Measurements from ENCODE around the gene B4GALT2. TPM values are rescaled to one million over a fixed set of nuclear protein-coding genes. Genes with fewer than 3 reads are reported as not detected.

The B4GALT2 gene
- total RNA-seq, 4 donors from 2014 or later, result 2.3 to 45.8 (median 18.5) TPM

DNA sequence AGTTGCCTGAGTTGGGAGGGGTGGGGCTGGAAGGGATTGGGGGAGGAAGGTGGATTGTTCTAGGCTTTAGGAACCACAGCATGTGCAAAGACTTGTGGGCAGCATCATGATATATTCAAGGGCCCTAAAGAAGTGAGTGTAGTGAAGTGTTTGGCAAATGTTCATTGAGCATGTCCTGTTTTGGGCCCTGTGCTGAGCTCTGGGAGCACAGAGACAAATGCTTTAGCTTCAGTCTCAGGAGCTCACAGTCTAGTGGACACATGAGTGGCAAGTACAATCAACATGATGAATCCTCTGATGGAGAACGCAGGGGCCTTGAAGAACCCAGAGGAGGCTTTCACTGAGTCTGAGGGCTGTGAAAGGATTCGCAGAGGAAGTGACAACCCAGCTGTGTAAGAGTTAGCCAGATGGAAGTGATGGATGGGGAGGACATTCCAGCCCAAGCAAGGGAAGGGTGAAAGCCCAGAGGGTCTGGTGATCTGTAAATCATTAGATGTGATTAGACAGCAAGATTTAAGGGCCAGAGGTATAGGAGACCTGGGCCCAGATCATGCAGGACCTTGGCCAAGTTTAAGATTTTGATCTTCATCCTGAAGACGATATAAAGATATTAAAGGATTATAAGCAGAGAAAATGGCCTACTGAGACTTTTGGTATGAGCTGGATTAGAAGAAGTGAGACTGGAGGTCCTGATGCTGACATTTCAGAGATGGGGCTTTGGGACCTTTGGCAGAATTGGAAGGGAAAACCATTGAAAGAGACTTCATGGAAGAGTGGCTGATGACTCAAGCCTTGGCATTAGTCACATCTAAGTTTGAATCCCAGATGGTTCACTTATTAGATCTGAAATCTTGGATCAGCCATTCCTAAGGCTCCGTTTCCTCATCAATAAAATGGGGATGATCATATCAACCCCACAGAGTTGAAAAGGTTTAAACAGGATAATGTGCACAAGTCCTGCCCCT is 27.7 kb upstream of the B4GALT2 start:
- peaks cover 0 to 15% of the 10 kb centered on the region in 2 donors for H3K4me1 ChIP-seq
- intact Hi-C loops (cut with DNase I; ENCODE audit: low total_unique reads), result no loop called here
- DNase-seq, result no peak

DNA sequence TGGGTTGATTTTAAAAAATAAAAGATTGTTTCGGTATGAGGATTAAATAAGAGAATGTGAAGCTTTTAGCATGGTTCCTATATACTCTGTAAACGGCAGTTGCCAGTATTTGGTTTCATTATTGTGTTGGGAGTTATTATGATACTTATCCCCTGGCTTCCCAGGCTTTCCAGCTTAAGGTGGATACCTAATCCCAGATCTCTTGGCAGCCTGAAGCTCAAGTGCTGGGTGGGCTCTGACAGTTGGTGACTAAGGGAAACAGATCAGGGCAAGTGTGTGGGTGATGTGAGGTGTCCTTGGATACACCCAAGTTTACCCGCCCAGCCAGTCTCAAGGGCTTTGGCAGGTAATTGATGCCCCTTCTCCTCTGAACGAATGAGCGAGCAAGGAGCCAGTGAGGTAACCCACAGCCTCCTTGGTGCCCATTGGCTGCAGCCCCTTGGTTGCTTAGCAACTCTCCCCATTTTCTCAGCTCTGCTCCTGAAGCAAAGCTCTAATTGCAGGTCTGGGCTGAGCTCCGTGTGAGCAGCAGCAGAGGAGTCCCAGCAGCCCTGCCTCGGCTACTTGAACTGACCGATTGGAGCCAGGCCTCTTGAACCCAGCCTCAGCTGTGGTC is 26.2 kb upstream of the B4GALT2 start:
- Histone ChIP-seq H3K27me3 (no peaks in the 10 kb centered on the region), H3K36me3 (no peaks in the 10 kb centered on the region), H3K4me3 (no peak overlapping the region), H3K4me1 (peaks cover 0 to 10% of the 10 kb centered on the region in 2 donors), H3K9me3 (no peaks in the 10 kb centered on the region), H3K27ac (no peak overlapping the region)
- intact Hi-C loops (cut with DNase I; ENCODE audit: low total_unique reads), result no loop called here
- no peak for DNase-seq
- no peak for TF ChIP-seq POLR2A (IDR thresholded peaks at IDR 0.05)
- TF ChIP-seq, protein P1, sequence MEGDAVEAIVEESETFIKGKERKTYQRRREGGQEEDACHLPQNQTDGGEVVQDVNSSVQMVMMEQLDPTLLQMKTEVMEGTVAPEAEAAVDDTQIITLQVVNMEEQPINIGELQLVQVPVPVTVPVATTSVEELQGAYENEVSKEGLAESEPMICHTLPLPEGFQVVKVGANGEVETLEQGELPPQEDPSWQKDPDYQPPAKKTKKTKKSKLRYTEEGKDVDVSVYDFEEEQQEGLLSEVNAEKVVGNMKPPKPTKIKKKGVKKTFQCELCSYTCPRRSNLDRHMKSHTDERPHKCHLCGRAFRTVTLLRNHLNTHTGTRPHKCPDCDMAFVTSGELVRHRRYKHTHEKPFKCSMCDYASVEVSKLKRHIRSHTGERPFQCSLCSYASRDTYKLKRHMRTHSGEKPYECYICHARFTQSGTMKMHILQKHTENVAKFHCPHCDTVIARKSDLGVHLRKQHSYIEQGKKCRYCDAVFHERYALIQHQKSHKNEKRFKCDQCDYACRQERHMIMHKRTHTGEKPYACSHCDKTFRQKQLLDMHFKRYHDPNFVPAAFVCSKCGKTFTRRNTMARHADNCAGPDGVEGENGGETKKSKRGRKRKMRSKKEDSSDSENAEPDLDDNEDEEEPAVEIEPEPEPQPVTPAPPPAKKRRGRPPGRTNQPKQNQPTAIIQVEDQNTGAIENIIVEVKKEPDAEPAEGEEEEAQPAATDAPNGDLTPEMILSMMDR (IDR thresholded peaks at IDR 0.05), result no peak

More for the DNA sequence above, 27.7 kb upstream of the B4GALT2 start:
- no peaks in the 10 kb centered on the region for H3K36me3 ChIP-seq
- no peak overlapping the region for H3K4me3 ChIP-seq
- no peak overlapping the region for H3K27ac ChIP-seq
- no peaks in the 10 kb centered on the region for H3K27me3 ChIP-seq
- TF ChIP-seq, protein P1 (IDR thresholded peaks at IDR 0.05), result no peak
- no peak for TF ChIP-seq POLR2A (IDR thresholded peaks at IDR 0.05)
- no peaks in the 10 kb centered on the region for H3K9me3 ChIP-seq

DNA sequence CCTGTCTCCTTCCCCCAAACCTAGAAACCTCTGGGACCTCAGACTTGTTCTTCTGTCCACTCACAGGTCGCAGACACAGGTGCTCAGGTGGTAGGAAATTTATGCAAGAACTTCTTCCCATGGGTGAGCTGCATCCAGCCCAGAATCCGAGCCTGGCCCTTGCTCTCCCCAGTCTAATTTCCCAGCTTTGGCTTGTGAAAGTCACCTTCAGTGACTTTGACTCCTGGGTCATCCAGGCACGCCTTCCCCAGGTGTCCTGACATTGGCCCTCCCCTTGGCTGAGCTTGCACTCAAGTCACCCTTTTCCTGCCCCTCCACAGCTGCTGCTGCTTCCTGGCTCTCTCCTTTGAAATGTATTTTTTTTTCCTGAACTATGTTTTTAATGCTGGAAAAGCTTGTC is 25.6 kb upstream of the B4GALT2 start:
- Histone ChIP-seq H3K27ac (no peak overlapping the region), H3K36me3 (no peaks in the 10 kb centered on the region), H3K4me1 (peaks cover 0 to 5% of the 10 kb centered on the region in 2 donors), H3K9me3 (no peaks in the 10 kb centered on the region), H3K27me3 (no peaks in the 10 kb centered on the region), H3K4me3 (no peak overlapping the region)
- intact Hi-C loops (cut with DNase I; ENCODE audit: low total_unique reads), result no loop called here
- no peak for DNase-seq
- TF ChIP-seq, protein P1 (IDR thresholded peaks at IDR 0.05), result no peak
- TF ChIP-seq POLR2A (IDR thresholded peaks at IDR 0.05), result no peak

DNA sequence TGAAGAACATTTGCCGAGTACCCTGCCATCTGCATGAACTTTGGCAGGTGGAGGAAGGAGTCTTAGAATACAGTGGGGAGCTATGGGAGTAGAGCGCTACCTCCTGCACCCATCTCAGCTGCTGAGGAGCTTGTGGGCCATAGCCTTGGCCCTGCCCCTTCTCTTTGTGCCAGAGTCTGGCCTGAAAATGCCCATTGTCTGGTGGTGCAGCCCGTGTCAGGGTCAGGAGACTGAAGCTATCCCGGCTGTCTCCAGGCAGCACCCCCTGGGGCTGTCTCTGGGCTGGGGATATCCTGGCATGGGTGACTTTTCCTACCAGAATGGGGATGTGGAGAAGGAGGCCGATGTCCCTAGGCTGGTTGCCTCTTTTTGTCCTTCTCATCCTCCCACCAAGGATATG is 25.0 kb upstream of the B4GALT2 start:
- no peak for TF ChIP-seq POLR2A (IDR thresholded peaks at IDR 0.05)
- TF ChIP-seq, protein P1 (IDR thresholded peaks at IDR 0.05), result no peak
- intact Hi-C loops (cut with DNase I; ENCODE audit: low total_unique reads), result no loop called here
- no peak for DNase-seq
- Histone ChIP-seq H3K27ac (no peak overlapping the region), H3K27me3 (no peaks in the 10 kb centered on the region), H3K9me3 (no peaks in the 10 kb centered on the region), H3K4me1 (no peaks in the 10 kb centered on the region), H3K36me3 (no peaks in the 10 kb centered on the region), H3K4me3 (no peak overlapping the region)

DNA sequence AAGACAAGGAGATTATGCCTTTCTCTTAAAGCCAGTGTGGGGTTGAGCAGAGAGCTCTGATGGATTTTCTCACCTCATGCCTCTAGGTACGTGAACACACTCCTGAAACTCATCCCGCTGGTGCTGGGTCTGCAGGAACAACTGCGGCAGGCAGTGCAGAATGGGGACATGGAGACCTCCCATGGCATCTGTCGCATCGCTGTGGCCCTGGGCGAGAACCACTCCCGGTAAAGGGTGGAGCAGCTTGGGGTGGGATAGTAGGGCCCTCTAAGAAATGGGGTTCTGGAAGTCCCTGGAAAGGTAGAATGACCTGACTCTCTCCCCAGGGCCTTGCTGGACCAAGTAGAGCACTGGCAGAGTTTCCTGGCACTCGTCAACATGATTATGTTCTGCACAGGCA is 22.8 kb upstream of the B4GALT2 start:
- no peak overlapping the region for H3K4me3 ChIP-seq

More for the DNA sequence above, 22.8 kb upstream of the B4GALT2 start:
- TF ChIP-seq, protein P1 (IDR thresholded peaks at IDR 0.05), result no peak
- no peak for TF ChIP-seq POLR2A (IDR thresholded peaks at IDR 0.05)
- Histone ChIP-seq H3K9me3 (no peaks in the 10 kb centered on the region), H3K4me1 (no peaks in the 10 kb centered on the region), H3K27ac (no peak overlapping the region), H3K36me3 (no peaks in the 10 kb centered on the region), H3K27me3 (no peaks in the 10 kb centered on the region)
- DNase-seq, result no peak
- intact Hi-C loops (cut with DNase I; ENCODE audit: low total_unique reads), result no loop called here
